ENCODE data around the gene SAMD4B.
A peak's percentile ranks its signal among the peaks of the same experiment; 100 is the strongest.

SAMD4B gene

GRCh38 chr19:39397360-39398296 is 55.4 kb downstream of the SAMD4B start:
- peak; percentile 81 for DNase-seq

- no peak for DNase-seq
Measured at GRCh38 chr19:39398297-39398864, 56.2 kb downstream of the SAMD4B start.

GRCh38 chr19:39399668-39400050 is 57.4 kb downstream of the SAMD4B start:
- DNase-seq: no peak

GRCh38 chr19:39400061-39400460 is 57.8 kb downstream of the SAMD4B start:
- no peak for DNase-seq

- DNase-seq: no peak
Measured at GRCh38 chr19:39401070-39401548, 58.9 kb downstream of the SAMD4B start.

GRCh38 chr19:39401549-39402345 is 59.5 kb downstream of the SAMD4B start:
- no peak for DNase-seq

- peak; percentile 91 for DNase-seq
Measured at GRCh38 chr19:39402346-39403300, 60.4 kb downstream of the SAMD4B start.

GRCh38 chr19:39403331-39404312 is 61.4 kb downstream of the SAMD4B start:
- DNase-seq: peak; percentile 93

GRCh38 chr19:39405261-39405957 is 63.2 kb downstream of the SAMD4B start:
- no peak for DNase-seq

- no peak for DNase-seq
Measured at GRCh38 chr19:39405958-39406655, 63.9 kb downstream of the SAMD4B start.

- peak; percentile 85 for DNase-seq
Measured at GRCh38 chr19:39406656-39407409, 64.6 kb downstream of the SAMD4B start, which contains the start of gene ZFP36. Gene ZFP36, plus strand, starts transcription at chr19:39406847. Its CDS starts 58 bp downstream, at chr19:39406905.

GRCh38 chr19:39407410-39407659 is 65.1 kb downstream of the SAMD4B start:
- DNase-seq: no peak

- no peak for DNase-seq
Measured at GRCh38 chr19:39407660-39408391, 65.6 kb downstream of the SAMD4B start.

- peak; percentile 75 for DNase-seq
Measured at GRCh38 chr19:39408392-39409207, 66.4 kb downstream of the SAMD4B start.

- peak; percentile 99 for DNase-seq
Measured at GRCh38 chr19:39409208-39410016, 67.2 kb downstream of the SAMD4B start.
